Hematopoietic multipotent progenitor cell treated with erythropoietin and hydrocortisone succinate and interleukin-3 and kit ligand, for 15 days (in vitro differentiated cells): ENCODE results near the gene RBMX.
"Not testable (repeated sequence)": the region's sequence is repeated elsewhere in the genome, so short reads cannot be mapped to it uniquely, and the experiment has no call there.

Source experiments
- DNase-seq: peaks from one replicate; pipeline ENCODE4 v3.0.0-alpha.2; 2015; ENCODE audit warnings: low spot score

RBMX gene

GRCh38 chrX:136878423-136878822, 2.1 kb downstream of the RBMX start:
- DNase-seq, result no peak

- DNase-seq, result not testable (repeated sequence)
Observed at GRCh38 chrX:136874114-136874513, 6.4 kb downstream of the RBMX start.

GRCh38 chrX:136873210-136873609, 7.3 kb downstream of the RBMX start:
- DNase-seq, result not testable (repeated sequence)

GRCh38 chrX:136872091-136872700, 8.3 kb downstream of the RBMX start:
- DNase-seq, result no peak

- DNase-seq, result no peak
Observed at GRCh38 chrX:136870064-136870463, 10.5 kb downstream of the RBMX start.

GRCh38 chrX:136868283-136869055, 12.1 kb downstream of the RBMX start:
- DNase-seq, result no peak

GRCh38 chrX:136867518-136867917, 13.0 kb downstream of the RBMX start:
- no peak for DNase-seq

- no peak for DNase-seq
Observed at GRCh38 chrX:136867096-136867491, 13.4 kb downstream of the RBMX start.

- no peak for DNase-seq
Observed at GRCh38 chrX:136866337-136867095, 14.0 kb downstream of the RBMX start.

GRCh38 chrX:136865270-136866158, 15.0 kb downstream of the RBMX start:
- DNase-seq, result no peak

- no peak for DNase-seq
Observed at GRCh38 chrX:136863826-136864225, 16.7 kb downstream of the RBMX start.

GRCh38 chrX:136862546-136862945, 18.0 kb downstream of the RBMX start:
- no peak for DNase-seq

GRCh38 chrX:136861877-136862276, 18.6 kb downstream of the RBMX start:
- no peak for DNase-seq

- DNase-seq, result no peak
Observed at GRCh38 chrX:136858007-136858756, 22.3 kb downstream of the RBMX start.

GRCh38 chrX:136856551-136856950, 24.0 kb downstream of the RBMX start:
- no peak for DNase-seq

GRCh38 chrX:136856050-136856449, 24.5 kb downstream of the RBMX start:
- DNase-seq, result no peak

- no peak for DNase-seq
Observed at GRCh38 chrX:136851526-136851925, 29.0 kb downstream of the RBMX start.

GRCh38 chrX:136850441-136851175, 29.9 kb downstream of the RBMX start:
- no peak for DNase-seq

- DNase-seq, result no peak
Observed at GRCh38 chrX:136849395-136849794, 31.1 kb downstream of the RBMX start.

- no peak for DNase-seq
Observed at GRCh38 chrX:136847874-136848273, 32.7 kb downstream of the RBMX start.

GRCh38 chrX:136839196-136839595, 41.3 kb downstream of the RBMX start:
- DNase-seq, result no peak
